OCI-LY7 (cell line): ENCODE measurements around the gene PAX2. TPM values are rescaled to one million over a fixed set of nuclear protein-coding genes. Genes with fewer than 3 reads are reported as not detected.

ENCODE experiments used
- BruUV-seq: library from RNA; stranded (reverse); fragments of 400-500 nt; replicated peaks from 2 replicates; lab custom pipeline; 2021; lab: Mats Ljungman, UMichigan
- CTCF ChIA-PET: fragments of 300-600 bp; sonication (Branson Sonifier 250); formaldehyde crosslinking; loops from one replicate; lab custom pipeline; 2022; ENCODE audit warnings: antibody characterized with exemption; ENCODE audit not compliant: unreplicated experiment; lab: Charles Lee
- POLR2A ChIA-PET: fragments of 300-600 bp; sonication (Branson Sonifier 250); formaldehyde crosslinking; loops from one replicate; lab custom pipeline; 2022; ENCODE audit warnings: antibody characterized with exemption; lab: Charles Lee
- DNase-seq: peaks from one replicate; pipeline ENCODE4 v3.0.0-alpha.2; 2015; ENCODE audit warnings: low spot score
- H2AFZ ChIP-seq: fragments of 200-600 bp; sonication (generic), shearing (Covaris generic); 2 replicates; pipeline ENCODE4 v1.6.1; 2014; ENCODE audit warnings: mild to moderate bottlenecking, antibody characterized with exemption, low read length, moderate library complexity
- H3K27ac ChIP-seq: fragments of 200-600 bp; sonication (generic); 2 replicates; pipeline ENCODE4 v1.5.1; 2014; ENCODE audit warnings: mixed run types, low read depth, mild to moderate bottlenecking, moderate library complexity, low read length, inconsistent platforms; ENCODE audit not compliant: poor library complexity, severe bottlenecking
- H3K36me3 ChIP-seq: fragments of 200-600 bp; sonication (generic); 2 replicates; pipeline ENCODE4 v1.6.1; 2014; ENCODE audit warnings: mild to moderate bottlenecking, antibody characterized with exemption, low read length, moderate library complexity, mixed read lengths; ENCODE audit not compliant: insufficient read depth
- H3K4me1 ChIP-seq: fragments of 200-600 bp; sonication (generic); 2 replicates; pipeline ENCODE4 v1.5.1; 2014; ENCODE audit warnings: mild to moderate bottlenecking, low read length; ENCODE audit not compliant: insufficient read depth, poor library complexity, severe bottlenecking
- H3K4me2 ChIP-seq: fragments of 200-600 bp; sonication (generic); 2 replicates; pipeline ENCODE4 v1.6.1; 2014; ENCODE audit warnings: mild to moderate bottlenecking, low read length
- H3K4me3 ChIP-seq: fragments of 200-600 bp; sonication (generic); 2 replicates; pipeline ENCODE4 v1.5.1; 2014; ENCODE audit warnings: mild to moderate bottlenecking, low read depth, low read length; ENCODE audit not compliant: poor library complexity, severe bottlenecking
- H3K79me2 ChIP-seq: fragments of 200-600 bp; sonication (generic); 2 replicates; pipeline ENCODE4 v1.6.1; 2016; ENCODE audit warnings: low read depth, mild to moderate bottlenecking, low read length, moderate library complexity, mixed read lengths; ENCODE audit not compliant: insufficient read depth
- H3K9me2 ChIP-seq: fragments of 200-600 bp; sonication (generic); 2 replicates; pipeline ENCODE4 v1.6.1; 2016; ENCODE audit warnings: mild to moderate bottlenecking, low read length, mixed read lengths; ENCODE audit not compliant: insufficient read depth
- H3K9me3 ChIP-seq: fragments of 200-600 bp; sonication (generic); 2 replicates; pipeline ENCODE4 v1.6.1; 2014; ENCODE audit warnings: mild to moderate bottlenecking, mixed run types, low read length, mixed read lengths
- H4K20me1 ChIP-seq: fragments of 200-600 bp; sonication (generic); 2 replicates; pipeline ENCODE4 v1.6.1; 2014; ENCODE audit warnings: mild to moderate bottlenecking, antibody characterized with exemption, low read length, moderate library complexity, mixed read lengths; ENCODE audit not compliant: insufficient read depth
- EZH2phosphoT487 ChIP-seq: fragments of 200-600 bp; sonication (generic); IDR thresholded peaks from 2 replicates; pipeline ENCODE4 v1.6.1; 2018; ENCODE audit warnings: low read depth, borderline replicate concordance, mild to moderate bottlenecking, mixed run types, antibody characterized with exemption, low read length, moderate library complexity, mixed read lengths
- intact Hi-C: fragments of 100-400 bp; cut with micrococcal nuclease; formaldehyde crosslinking; loops from one replicate; pipeline ENCODE4 v1.10.0; 2022; ENCODE audit not compliant: unreplicated experiment
- total RNA-seq, 2 experiments: library from RNA; depleted of rRNA in 1 of 2; stranded (reverse); fragments of >200 nt in 1 of 2; shearing (Covaris generic) in 1 of 2; gene quantifications; 2 replicates each; pipeline ENCODE4 v1.2.3, GENCODE V29; 2014 to 2022
- TF ChIP-seq, protein P1 (sequence below): fragments of 200-600 bp; sonication (generic); conservative IDR thresholded peaks from 2 replicates; pipeline ENCODE4 v1.5.1; 2014; ENCODE audit warnings: mild to moderate bottlenecking, antibody characterized with exemption, low read length, moderate library complexity, mixed read lengths

Gene PAX2
- total RNA-seq, 2 experiments from 2014 or later: not detected

DNA sequence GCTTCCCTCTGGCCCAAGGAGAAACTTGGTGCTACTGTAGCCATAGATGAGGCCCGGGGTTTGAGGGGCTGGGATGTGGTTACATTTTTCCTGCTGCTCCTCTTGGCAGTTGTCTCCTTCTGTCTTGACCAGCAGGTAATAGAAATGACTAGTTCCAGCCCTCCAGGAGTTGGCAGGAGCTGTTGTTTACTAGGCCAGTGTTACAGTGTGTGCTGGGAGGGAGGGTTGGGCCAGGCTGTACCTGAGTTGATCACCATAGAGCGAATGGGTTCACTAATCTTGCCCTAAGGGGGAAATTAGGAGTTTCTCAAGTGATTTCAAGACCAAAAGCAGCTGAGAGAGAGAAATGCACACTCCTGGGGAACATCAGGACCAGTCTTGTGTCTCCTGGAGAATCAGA, 34.9 kb downstream of the PAX2 start:
- no peaks in the 10 kb centered on the region for H3K79me2 ChIP-seq
- TF ChIP-seq EZH2phosphoT487: no peak
- TF ChIP-seq, protein P1, sequence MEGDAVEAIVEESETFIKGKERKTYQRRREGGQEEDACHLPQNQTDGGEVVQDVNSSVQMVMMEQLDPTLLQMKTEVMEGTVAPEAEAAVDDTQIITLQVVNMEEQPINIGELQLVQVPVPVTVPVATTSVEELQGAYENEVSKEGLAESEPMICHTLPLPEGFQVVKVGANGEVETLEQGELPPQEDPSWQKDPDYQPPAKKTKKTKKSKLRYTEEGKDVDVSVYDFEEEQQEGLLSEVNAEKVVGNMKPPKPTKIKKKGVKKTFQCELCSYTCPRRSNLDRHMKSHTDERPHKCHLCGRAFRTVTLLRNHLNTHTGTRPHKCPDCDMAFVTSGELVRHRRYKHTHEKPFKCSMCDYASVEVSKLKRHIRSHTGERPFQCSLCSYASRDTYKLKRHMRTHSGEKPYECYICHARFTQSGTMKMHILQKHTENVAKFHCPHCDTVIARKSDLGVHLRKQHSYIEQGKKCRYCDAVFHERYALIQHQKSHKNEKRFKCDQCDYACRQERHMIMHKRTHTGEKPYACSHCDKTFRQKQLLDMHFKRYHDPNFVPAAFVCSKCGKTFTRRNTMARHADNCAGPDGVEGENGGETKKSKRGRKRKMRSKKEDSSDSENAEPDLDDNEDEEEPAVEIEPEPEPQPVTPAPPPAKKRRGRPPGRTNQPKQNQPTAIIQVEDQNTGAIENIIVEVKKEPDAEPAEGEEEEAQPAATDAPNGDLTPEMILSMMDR: no peak
- H2AFZ ChIP-seq: no peak overlapping the region
- no TSS peak for BruUV-seq
- H4K20me1 ChIP-seq: no peaks in the 10 kb centered on the region
- no peaks in the 10 kb centered on the region for H3K36me3 ChIP-seq
- H3K27ac ChIP-seq: no peak overlapping the region
- no peak overlapping the region for H3K4me3 ChIP-seq
- no peak overlapping the region for H3K4me2 ChIP-seq
- no peaks in the 10 kb centered on the region for H3K9me3 ChIP-seq
- DNase-seq: no peak
- CTCF ChIA-PET: no interaction called here
- intact Hi-C loops: no loop called here
- POLR2A ChIA-PET: interaction anchor here (1.0 kb wide), 1 partner anchor 98 kb away, joined by 3 read pairs; no protein-coding TSS in a partner anchor
- H3K4me1 ChIP-seq: no peaks in the 10 kb centered on the region
- no peaks in the 10 kb centered on the region for H3K9me2 ChIP-seq

DNA sequence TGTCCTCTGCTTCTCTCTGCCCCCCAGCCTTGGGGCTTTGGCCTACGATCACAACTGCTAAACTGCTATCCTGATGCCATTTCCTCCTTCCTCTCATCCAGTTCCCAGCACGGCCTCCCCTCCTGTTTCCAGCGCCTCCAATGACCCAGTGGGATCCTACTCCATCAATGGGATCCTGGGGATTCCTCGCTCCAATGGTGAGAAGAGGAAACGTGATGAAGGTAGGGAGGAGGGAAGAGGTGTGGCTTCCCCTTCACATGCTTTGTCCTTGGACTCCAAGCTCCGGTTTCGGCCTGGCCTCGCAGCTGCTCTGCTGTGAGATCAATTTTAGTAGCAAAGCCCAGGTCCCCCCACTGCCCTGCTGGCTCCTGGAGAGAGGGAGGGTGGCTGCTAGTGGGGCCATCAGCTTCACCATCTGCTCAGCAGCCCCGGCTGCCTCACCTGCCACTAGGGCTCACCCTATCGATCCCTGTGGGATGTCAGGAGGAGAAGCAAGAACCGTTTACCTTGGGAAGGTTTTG, 35.8 kb downstream of the PAX2 start:
- no peak overlapping the region for H3K27ac ChIP-seq
- H2AFZ ChIP-seq: no peak overlapping the region
- ChIA-PET POLR2A (interaction anchor here (1.0 kb wide), 1 partner anchor 97 kb away, joined by 3 read pairs; no protein-coding TSS in a partner anchor), CTCF (no interaction called here)
- no peak for DNase-seq
- H3K9me2 ChIP-seq: no peaks in the 10 kb centered on the region
- no TSS peak for BruUV-seq
- no peak overlapping the region for H3K4me3 ChIP-seq
- TF ChIP-seq, protein P1: no peak
- no peak for TF ChIP-seq EZH2phosphoT487
- H3K79me2 ChIP-seq: no peaks in the 10 kb centered on the region
- no peaks in the 10 kb centered on the region for H3K9me3 ChIP-seq
- no peaks in the 10 kb centered on the region for H3K36me3 ChIP-seq
- intact Hi-C loops: no loop called here
- no peaks in the 10 kb centered on the region for H3K4me1 ChIP-seq
- no peaks in the 10 kb centered on the region for H4K20me1 ChIP-seq
- no peak overlapping the region for H3K4me2 ChIP-seq

DNA sequence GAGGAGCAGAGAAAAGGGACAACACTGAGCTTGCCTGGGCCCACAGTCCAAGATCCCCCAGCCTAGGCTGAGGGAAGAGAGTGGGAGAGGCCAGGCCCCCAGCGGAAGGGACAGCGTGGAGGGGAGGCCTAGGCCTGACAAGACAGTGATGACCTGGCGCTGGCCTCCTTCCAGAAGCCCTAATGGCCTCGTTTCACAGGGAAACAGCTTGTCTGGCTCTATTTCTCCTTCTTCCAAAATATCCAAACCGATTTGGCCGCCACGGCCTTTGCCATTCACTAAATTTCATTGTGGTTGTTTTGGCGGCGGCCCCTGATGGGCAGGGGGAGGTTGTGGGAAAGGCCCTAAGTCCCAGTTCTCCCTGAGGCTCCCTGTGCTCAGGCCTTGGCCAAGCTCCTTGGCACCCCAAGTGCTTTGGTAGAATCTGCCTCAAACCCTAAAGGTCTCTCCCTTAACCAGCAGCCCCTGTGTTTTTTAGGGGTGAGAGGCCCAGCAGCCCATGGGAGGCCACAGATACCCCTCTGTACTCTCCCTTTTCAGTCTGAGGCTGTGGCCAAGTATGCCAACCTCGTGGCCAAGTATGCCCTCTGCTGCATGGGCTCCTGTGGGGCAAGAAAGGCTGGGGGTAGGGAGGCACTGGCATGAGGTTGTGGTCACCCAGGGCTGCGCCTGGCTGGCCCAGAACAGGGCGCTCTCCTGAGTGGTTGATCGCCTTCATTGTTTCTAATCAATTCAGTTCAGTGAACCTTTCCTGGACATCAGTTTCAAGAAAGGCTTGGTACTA, 37.3 kb downstream of the PAX2 start:
- Histone ChIP-seq H3K4me2 (no peak overlapping the region), H3K79me2 (no peaks in the 10 kb centered on the region), H2AFZ (no peak overlapping the region), H3K4me1 (no peaks in the 10 kb centered on the region), H4K20me1 (no peaks in the 10 kb centered on the region), H3K27ac (no peak overlapping the region), H3K36me3 (no peaks in the 10 kb centered on the region), H3K9me2 (no peaks in the 10 kb centered on the region), H3K4me3 (no peak overlapping the region), H3K9me3 (no peaks in the 10 kb centered on the region)
- intact Hi-C loops: no loop called here
- TF ChIP-seq EZH2phosphoT487: no peak
- TF ChIP-seq, protein P1: no peak
- BruUV-seq: no TSS peak
- POLR2A ChIA-PET: no interaction called here
- DNase-seq: no peak
- CTCF ChIA-PET: no interaction called here
